Smooth muscle cell (in vitro differentiated cells): ENCODE data around the gene CBX7. TPM values are rescaled to one million over a fixed set of nuclear protein-coding genes. Genes with fewer than 3 reads are reported as not detected.

ENCODE experiments used
- DNase-seq: peaks from one replicate; lab custom pipeline; 2025; ENCODE audit not compliant: unreplicated experiment; lab: John Stamatoyannopoulos, UW
- H2AFZ ChIP-seq: fragments of 200-600 bp; sonication (generic); 2 replicates; pipeline ENCODE4 v1.6.0; 2016; ENCODE audit warnings: antibody characterized with exemption, low read depth, mild to moderate bottlenecking
- H3F3A ChIP-seq: fragments of 200-600 bp; sonication (generic); 2 replicates; pipeline ENCODE4 v1.6.0; 2017; ENCODE audit warnings: antibody characterized with exemption, low read depth
- H3K27ac ChIP-seq: fragments of 200-600 bp; sonication (generic); 2 replicates; pipeline ENCODE4 v1.5.1; 2016; ENCODE audit warnings: low read depth, mild to moderate bottlenecking
- H3K27me3 ChIP-seq: fragments of 200-600 bp; sonication (generic); 2 replicates; pipeline ENCODE4 v1.6.1; 2016; ENCODE audit warnings: low read depth, mild to moderate bottlenecking
- H3K36me3 ChIP-seq: fragments of 200-600 bp; sonication (generic); 2 replicates; pipeline ENCODE4 v1.5.1; 2016; ENCODE audit warnings: low read depth
- H3K4me1 ChIP-seq: fragments of 200-600 bp; sonication (generic); 2 replicates; pipeline ENCODE4 v1.5.1; 2016; ENCODE audit warnings: low read depth
- H3K4me2 ChIP-seq: fragments of 200-600 bp; sonication (generic); 2 replicates; pipeline ENCODE4 v1.6.0; 2016; ENCODE audit warnings: mild to moderate bottlenecking
- H3K4me3 ChIP-seq: fragments of 200-600 bp; sonication (generic); 2 replicates; pipeline ENCODE4 v1.5.1; 2016; ENCODE audit warnings: mild to moderate bottlenecking
- H3K79me2 ChIP-seq: fragments of 200-600 bp; sonication (generic); 2 replicates; pipeline ENCODE4 v1.6.0; 2016; ENCODE audit warnings: low read depth, mild to moderate bottlenecking
- H3K9ac ChIP-seq: fragments of 200-600 bp; sonication (generic); 2 replicates; pipeline ENCODE4 v1.6.0; 2016; ENCODE audit warnings: low read depth
- H3K9me3 ChIP-seq: fragments of 200-600 bp; sonication (generic); replicated peaks from 2 replicates; pipeline ENCODE4 v1.5.1; 2016; ENCODE audit warnings: low read depth
- H4K20me1 ChIP-seq: fragments of 200-600 bp; sonication (generic); 2 replicates; pipeline ENCODE4 v1.6.0; 2016; ENCODE audit warnings: low read depth
- CTCF ChIP-seq: fragments of 200-600 bp; sonication (generic); IDR thresholded peaks from 2 replicates; pipeline ENCODE4 v1.5.1; 2017; ENCODE audit warnings: borderline replicate concordance, mild to moderate bottlenecking, antibody characterized with exemption; ENCODE audit not compliant: insufficient read depth, poor library complexity, severe bottlenecking
- WGBS: methylation state at CpG from one replicate; pipeline ENCODE4 v1.1.7; 2016; ENCODE audit warnings: low lambda C conversion rate; 5-methylcytosine and 5-hydroxymethylcytosine counted together
- polyA plus RNA-seq: library from polyadenylated mRNA; unstranded; fragments of >200 nt; fragmentation: Nextera tagmentation; extraction: Ambion mirVana; gene quantifications from 2 replicates; pipeline ENCODE4 v1.2.1, GENCODE V29; 2016
- total RNA-seq: library from RNA; depleted of rRNA; stranded (reverse); fragments of >200 nt; gene quantifications from 2 replicates; pipeline ENCODE4 v1.2.3, GENCODE V29; 2014

Gene CBX7
- total and polyA plus RNA-seq, 2 experiments from 2014 or later, result 0.40 to 1.7 TPM

- 83% methylated on average over 16 of the region's 16 CpGs for WGBS
Observed at GRCh38 chr22:39149915-39150847, 2.3 kb downstream of the CBX7 start.

GRCh38 chr22:39148727-39149535, 3.5 kb downstream of the CBX7 start:
- Histone ChIP-seq H4K20me1 (no peaks in the 10 kb centered on the region), H3K4me1 (peaks cover 6% of the 10 kb centered on the region), H3K9ac (no peak overlapping the region), H3K27ac (no peak overlapping the region), H3K36me3 (no peaks in the 10 kb centered on the region), H3K4me3 (no peak overlapping the region), H2AFZ (no peak overlapping the region), H3K27me3 (peaks cover 7% of the 10 kb centered on the region), H3F3A (peaks cover 7% of the 10 kb centered on the region), H3K9me3 (no peaks in the 10 kb centered on the region), H3K79me2 (no peaks in the 10 kb centered on the region), H3K4me2 (no peak overlapping the region)
- TF ChIP-seq CTCF, result no peak
- no peak for DNase-seq
- 84% methylated on average over 9 of the region's 9 CpGs for WGBS

More at GRCh38 chr22:39149915-39150847, 2.3 kb downstream of the CBX7 start:
- Histone ChIP-seq H3K36me3 (no peaks in the 10 kb centered on the region), H3K79me2 (no peaks in the 10 kb centered on the region), H3K27ac (no peak overlapping the region), H3K9ac (no peak overlapping the region), H3K9me3 (no peaks in the 10 kb centered on the region), H3F3A (peaks cover 7% of the 10 kb centered on the region), H4K20me1 (no peaks in the 10 kb centered on the region), H2AFZ (no peak overlapping the region), H3K4me1 (no peaks in the 10 kb centered on the region), H3K4me2 (no peak overlapping the region), H3K4me3 (no peak overlapping the region), H3K27me3 (peaks cover 17% of the 10 kb centered on the region)
- no peak for TF ChIP-seq CTCF
- DNase-seq, result no peak

GRCh38 chr22:39148026-39148726, 4.3 kb downstream of the CBX7 start:
- no peaks in the 10 kb centered on the region for H3K79me2 ChIP-seq
- no peak overlapping the region for H3K4me3 ChIP-seq
- no peak overlapping the region for H3K9ac ChIP-seq
- no peak overlapping the region for H2AFZ ChIP-seq
- H4K20me1 ChIP-seq, result no peaks in the 10 kb centered on the region
- no peaks in the 10 kb centered on the region for H3K27me3 ChIP-seq
- peaks cover 6% of the 10 kb centered on the region for H3K4me1 ChIP-seq
- H3K9me3 ChIP-seq, result no peaks in the 10 kb centered on the region
- peaks cover 7% of the 10 kb centered on the region for H3F3A ChIP-seq
- no peaks in the 10 kb centered on the region for H3K36me3 ChIP-seq
- WGBS, result 86% methylated on average over 16 of the region's 16 CpGs
- no peak overlapping the region for H3K4me2 ChIP-seq
- no peak for DNase-seq
- no peak for TF ChIP-seq CTCF
- no peak overlapping the region for H3K27ac ChIP-seq
